GM23248 (cell line): ENCODE results near the gene PSMB11.

Source experiments
- EZH2 ChIP-seq: fragments of 200-600 bp; sonication (generic); IDR thresholded peaks from 2 replicates; pipeline ENCODE4 v1.6.1; 2018; ENCODE audit warnings: antibody characterized with exemption, mild to moderate bottlenecking; ENCODE audit not compliant: insufficient read depth, poor library complexity, severe bottlenecking
- EZH2phosphoT487 ChIP-seq: fragments of 200-600 bp; sonication (generic); IDR thresholded peaks from 2 replicates; pipeline ENCODE4 v1.6.1; 2018; ENCODE audit warnings: antibody characterized with exemption, moderate library complexity, mild to moderate bottlenecking, low read depth; ENCODE audit not compliant: insufficient read depth

DNA sequence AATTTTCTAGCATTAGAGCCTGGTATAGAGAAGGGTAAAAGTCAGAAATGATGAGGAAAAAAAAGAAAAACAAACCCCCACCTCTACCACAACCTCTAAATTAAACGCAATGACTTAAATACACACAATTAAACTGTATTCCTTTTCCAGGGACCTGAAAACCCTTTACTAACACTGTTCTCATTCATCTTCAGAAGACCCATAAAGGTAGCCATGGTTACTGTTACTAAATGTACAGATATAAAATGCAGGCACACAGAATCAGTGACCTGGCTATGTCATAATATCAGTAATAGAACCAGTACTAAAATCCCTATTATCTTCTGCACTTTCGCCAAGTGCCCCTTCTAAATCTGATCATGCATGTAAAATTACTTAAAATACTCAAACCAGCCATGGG, 51.5 kb downstream of the PSMB11 start:
- TF ChIP-seq EZH2 (no peak), EZH2phosphoT487 (no peak)
